Vagina (tissue), 2 donors: ENCODE results near the gene PARN.

Source experiments
- CTCF ChIP-seq, 3 experiments: fragments of 450-650 bp in 2 of 3; fragments of 200-600 bp in 1 of 3; sonication (generic) in 1 of 3; IDR thresholded peaks; one replicate each; pipeline ENCODE4 v1.5.1; 2017 to 2019; ENCODE audit warnings: antibody characterized with exemption in 3 of 3, mild to moderate bottlenecking in 2 of 3, moderate library complexity in 2 of 3
- POLR2A ChIP-seq, 2 donors: fragments of 450-650 bp; IDR thresholded peaks; one replicate each; pipeline ENCODE4 v1.6.1; 2017; ENCODE audit warnings: antibody characterized with exemption in 2 of 2, mild to moderate bottlenecking in 2 of 2, moderate library complexity in 2 of 2
- POLR2AphosphoS5 ChIP-seq, 2 donors: sonication (generic); formaldehyde crosslinking; IDR thresholded peaks; one replicate each; pipeline ENCODE4 v1.9.0; 2017; ENCODE audit warnings: antibody characterized with exemption in 2 of 2, mild to moderate bottlenecking in 2 of 2, low read depth in 1 of 2; ENCODE audit not compliant: insufficient read depth in 1 of 2

- TF ChIP-seq POLR2AphosphoS5 (IDR thresholded peaks at IDR 0.05; ENCODE audit: insufficient read depth in 1 of 2, low read depth in 1 of 2) (peak in 1 of 2 donors; percentile 40), CTCF (IDR thresholded peaks at IDR 0.05) (no peak), POLR2A (IDR thresholded peaks at IDR 0.05) (no peak)
Observed at GRCh38 chr16:14405611-14406537, 224.2 kb downstream of the PARN start.
